PC-3 (cell line): ENCODE measurements around the gene HUWE1. TPM values are rescaled to one million over a fixed set of nuclear protein-coding genes. Genes with fewer than 3 reads are reported as not detected.

Experiments used
- microRNA-seq: library from miRNA; unstranded; fragments of <30 nt; microRNA quantifications from one replicate; pipeline ENCODE4 v1.1.0, GENCODE V29; 2020; ENCODE audit not compliant: unreplicated experiment
- total RNA-seq: library from RNA; depleted of rRNA; stranded (reverse); fragments of >200 nt; gene quantifications from 2 replicates; pipeline ENCODE4 v1.2.3, GENCODE V29; 2014

Gene HUWE1
- total RNA-seq, 1 experiment from 2014 or later, result 206 TPM

Small RNA genes within 50 kb of the gene (microRNA-seq; reads per million reads assigned to microRNA genes)
- 8,446 reads per million, percentile 94 among the genes with 10 or more reads in this experiment for gene MIR98
- 1,821 reads per million, percentile 86 among the genes with 10 or more reads in this experiment for gene MIRLET7F2
